Right cardiac atrium (tissue), 5 donors: Measurements from ENCODE around the gene HRG. TPM values are rescaled to one million over a fixed set of nuclear protein-coding genes. Genes with fewer than 3 reads are reported as not detected.
"Not testable (repeated sequence)": the region's sequence is repeated elsewhere in the genome, so short reads cannot be mapped to it uniquely, and the experiment has no call there.

Experiments used
- ATAC-seq, 2 donors: fragments of 200-7000 bp; cut with Tn5 transposase; one replicate each; pipeline versions ENCODE4 v1.8.0 to v1.9.1; 2020; ENCODE audit warnings: moderate library complexity in 2 of 2, mild to moderate bottlenecking in 1 of 2
- DNase-seq, 3 donors: peaks; one replicate each; pipeline ENCODE4 v3.0.0-alpha.2; 2020
- H3K27ac ChIP-seq: one replicate; pipeline ENCODE4 v1.5.1; 2013; ENCODE audit warnings: mild to moderate bottlenecking, low read length, control low read depth, moderate library complexity
- H3K27me3 ChIP-seq: one replicate; pipeline ENCODE4 v1.6.1; 2013; ENCODE audit not compliant: control insufficient read depth, insufficient read depth
- H3K4me1 ChIP-seq: one replicate; pipeline ENCODE4 v1.6.1; 2013; ENCODE audit warnings: low read length; ENCODE audit not compliant: control insufficient read depth, insufficient read depth
- H3K4me3 ChIP-seq: one replicate; pipeline ENCODE4 v1.5.1; 2013; ENCODE audit warnings: low read length, control low read depth
- H3K9me3 ChIP-seq: one replicate; pipeline ENCODE4 v1.6.1; 2013; ENCODE audit warnings: low read length; ENCODE audit not compliant: control insufficient read depth
- WGBS: extraction: QIAGEN DNeasy Blood & Tissue Kit; methylation state at CpG from one replicate; pipeline ENCODE4 v1.1.7; 2013; 5-methylcytosine and 5-hydroxymethylcytosine counted together
- intact Hi-C, 4 donors: fragments of 100-400 bp; cut with DNase I; formaldehyde crosslinking; loops; one replicate each; pipeline versions ENCODE4 v1.11.0 to v1.14.0; 2022 to 2023
- polyA plus RNA-seq: library from polyadenylated mRNA; stranded (reverse); fragments of 200-250 nt; gene quantifications from one replicate; pipeline ENCODE4 v1.2.3, GENCODE V29; 2013
- total RNA-seq, 4 donors: library from RNA; stranded (reverse); fragmentation: NEBNext Ultra II Directional; extraction: Animal tissue kit (Norgen Biotek cat#: 25700); gene quantifications; one replicate each; pipeline ENCODE4 v1.2.1, GENCODE V29; 2021
- donor health status: healthy with polysubstance abuse.
- donor health status: DM: no; HTN: yes; CAD: no.
- donor health status: DM: no; HTN: no; CAD: no.
- donor health status: DM: no; HTN: yes; CAD: no; lungs with severe emphysema.
- donor health status: DM: yes; HTN: yes; CAD: no.

Gene HRG
- total and polyA plus RNA-seq, 5 donors: 0.22 TPM; not detected in 4

DNA sequence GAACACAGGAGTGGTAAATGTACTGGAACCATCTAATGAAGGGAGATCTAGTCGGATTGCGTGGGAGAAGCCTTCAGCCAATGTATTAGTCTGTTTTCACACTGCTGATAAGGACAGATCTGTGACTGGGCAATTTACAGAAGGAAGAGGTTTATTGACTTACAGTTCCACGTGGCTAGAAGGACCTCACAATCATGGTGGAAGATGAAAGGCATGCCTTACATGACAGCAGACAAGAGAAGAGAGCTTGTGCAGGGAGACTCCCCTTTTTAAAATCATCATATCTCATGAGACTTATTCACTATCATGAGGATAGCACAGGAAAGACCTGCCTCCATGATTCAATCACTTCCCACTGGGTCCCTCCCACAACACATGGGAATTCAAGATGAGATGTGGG lies 17.0 kb downstream of the HRG start:
- 58% methylated on average over 3 of the region's 3 CpGs for WGBS
- H3K27ac ChIP-seq: no peak overlapping the region
- ATAC-seq (no peak), DNase-seq (no peak)
- intact Hi-C loops: no loop called here
- no peaks in the 10 kb centered on the region for H3K9me3 ChIP-seq
- no peak overlapping the region for H3K4me3 ChIP-seq
- H3K4me1 ChIP-seq: no peaks in the 10 kb centered on the region
- H3K27me3 ChIP-seq: no peaks in the 10 kb centered on the region

DNA sequence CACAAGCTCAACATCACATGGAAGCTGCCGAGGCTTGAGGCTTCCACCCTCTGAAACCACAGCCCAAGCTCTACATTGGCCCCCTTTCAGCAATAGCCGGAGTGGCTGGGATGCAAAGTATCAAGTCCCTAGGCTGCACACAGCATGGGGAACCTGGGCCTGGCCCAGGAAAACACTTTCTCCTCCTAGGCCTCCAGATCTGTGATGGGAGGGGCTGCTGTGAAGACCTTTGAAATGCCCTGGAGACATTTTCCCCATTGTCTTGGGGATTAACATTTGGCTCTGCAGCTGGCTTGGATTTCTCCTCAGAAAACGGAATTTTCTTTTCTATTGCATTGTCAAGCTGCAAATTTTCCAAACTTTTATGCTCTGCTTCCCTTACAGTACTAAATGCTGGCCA lies 18.2 kb downstream of the HRG start:
- Histone ChIP-seq H3K4me1 (no peaks in the 10 kb centered on the region), H3K4me3 (no peak overlapping the region), H3K27ac (no peak overlapping the region), H3K27me3 (no peaks in the 10 kb centered on the region), H3K9me3 (no peaks in the 10 kb centered on the region)
- intact Hi-C loops: no loop called here
- ATAC-seq: no peak
- DNase-seq: no peak
- 71% methylated on average over 3 of the region's 3 CpGs for WGBS

GRCh38 chr3:186686475-186686874 lies 20.7 kb downstream of the HRG start:
- 50% methylated on average over 2 of the region's 2 CpGs for WGBS
- intact Hi-C loops, H3K4me3 ChIP-seq, H3K27me3 ChIP-seq, H3K27ac ChIP-seq, ATAC-seq, H3K9me3 ChIP-seq, DNase-seq, H3K4me1 ChIP-seq: not testable (repeated sequence)

- ATAC-seq (no peak), DNase-seq (no peak)
- 75% methylated on average over 12 of the region's 12 CpGs for whole genome bisulfite sequencing
- Histone ChIP-seq H3K9me3 (no peaks in the 10 kb centered on the region), H3K27ac (no peak overlapping the region), H3K27me3 (no peaks in the 10 kb centered on the region), H3K4me3 (no peak overlapping the region), H3K4me1 (no peaks in the 10 kb centered on the region)
- intact Hi-C loops: no loop called here
These were observed 21.4 kb downstream of the HRG start for GRCh38 chr3:186687120-186687651.

- H3K27me3 ChIP-seq, H3K4me1 ChIP-seq, H3K9me3 ChIP-seq, H3K27ac ChIP-seq, DNase-seq, H3K4me3 ChIP-seq, intact Hi-C loops, ATAC-seq: not testable (repeated sequence)
- 69% methylated on average over 1 of the region's 1 CpG for WGBS
These were observed 24.5 kb downstream of the HRG start for GRCh38 chr3:186690304-186690703.

DNA sequence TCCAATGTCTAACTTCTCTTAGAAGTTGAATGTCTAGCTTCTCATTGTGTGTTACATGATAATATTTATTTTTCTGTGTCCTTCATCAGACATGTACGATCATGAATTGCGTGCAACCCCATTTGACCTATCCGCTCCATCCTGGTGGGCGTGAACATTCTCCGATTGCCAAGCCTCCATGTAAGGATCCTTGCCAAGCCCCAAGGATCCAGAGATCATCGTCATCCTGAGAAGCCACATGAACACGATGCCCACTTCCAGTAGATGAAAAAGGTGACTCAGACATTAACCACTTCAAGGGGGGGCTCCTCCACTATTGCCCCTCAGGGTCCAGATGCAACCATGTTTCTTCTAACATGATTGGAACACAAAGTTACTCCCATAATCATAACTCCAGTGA lies 25.9 kb downstream of the HRG start:
- no peak for DNase-seq
- Histone ChIP-seq H3K27ac (no peak overlapping the region), H3K4me3 (no peak overlapping the region), H3K27me3 (no peaks in the 10 kb centered on the region), H3K4me1 (no peaks in the 10 kb centered on the region), H3K9me3 (no peaks in the 10 kb centered on the region)
- 88% methylated on average over 7 of the region's 7 CpGs for WGBS
- ATAC-seq: no peak
- intact Hi-C loops: no loop called here

DNA sequence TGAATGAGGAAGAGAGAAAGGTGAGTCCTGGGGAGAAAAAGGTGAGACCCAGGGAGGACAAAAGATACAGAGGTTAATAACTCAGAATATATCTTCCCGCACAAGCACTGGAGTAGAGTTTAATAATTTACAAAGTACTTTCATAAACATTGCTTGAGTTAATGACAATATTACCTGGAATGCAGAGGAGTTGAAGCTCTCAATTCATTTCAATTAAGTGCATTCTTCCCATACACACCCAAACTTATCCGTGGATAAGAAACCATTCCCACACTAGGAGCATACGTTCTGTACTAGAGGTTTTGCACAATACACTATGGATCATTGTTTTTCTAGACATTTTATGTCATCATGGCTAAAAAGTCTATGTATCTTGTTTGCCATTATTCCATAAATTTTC lies 28.0 kb downstream of the HRG start:
- no peak overlapping the region for H3K4me3 ChIP-seq
- no peaks in the 10 kb centered on the region for H3K4me1 ChIP-seq
- no peaks in the 10 kb centered on the region for H3K27me3 ChIP-seq
- DNase-seq (no peak), ATAC-seq (no peak)
- WGBS: 86% methylated on average over 3 of the region's 3 CpGs
- H3K27ac ChIP-seq: no peak overlapping the region
- intact Hi-C loops: no loop called here
- H3K9me3 ChIP-seq: no peaks in the 10 kb centered on the region

DNA sequence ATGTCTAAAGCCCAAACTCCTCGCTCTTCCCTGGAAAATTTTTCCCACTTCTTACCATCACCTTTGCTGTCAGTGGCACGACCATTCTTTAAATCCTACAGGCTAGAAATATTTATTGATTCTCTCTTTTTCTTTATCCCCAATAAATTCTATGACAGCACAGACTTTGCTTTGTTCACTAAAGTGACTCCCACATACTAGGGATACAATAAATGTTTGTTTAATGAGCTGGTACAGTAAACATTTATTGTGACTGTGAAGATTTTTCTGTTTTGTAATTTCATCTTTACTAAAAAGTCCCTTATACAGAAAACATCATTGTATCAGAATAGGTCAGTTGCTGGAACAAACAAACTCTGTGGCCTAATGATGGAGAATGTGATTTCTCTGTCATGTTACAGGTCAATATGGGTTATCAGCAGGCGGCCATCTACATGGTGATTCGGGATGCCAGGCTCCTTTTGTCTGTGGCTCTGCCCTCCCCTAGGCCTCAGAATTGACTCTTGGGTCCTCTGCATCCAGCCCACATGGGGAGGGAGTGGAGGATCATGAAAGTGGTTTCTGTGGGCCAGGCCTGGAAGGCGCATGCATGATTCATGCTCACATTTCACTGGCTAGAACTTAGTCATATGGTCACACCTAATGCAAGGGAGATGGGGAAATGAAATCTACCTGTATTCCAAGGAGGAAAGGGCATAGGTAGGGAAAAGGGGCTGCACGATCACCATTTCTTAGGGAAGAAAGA lies 28.6 kb downstream of the HRG start:
- intact Hi-C loops: no loop called here
- Histone ChIP-seq H3K4me3 (no peak overlapping the region), H3K27me3 (no peaks in the 10 kb centered on the region), H3K4me1 (no peaks in the 10 kb centered on the region), H3K27ac (no peak overlapping the region), H3K9me3 (no peaks in the 10 kb centered on the region)
- ATAC-seq (no peak), DNase-seq (no peak)
- 84% methylated on average over 6 of the region's 6 CpGs for WGBS

GRCh38 chr3:186696522-186696921 lies 30.7 kb downstream of the HRG start:
- no peak for ATAC-seq
- Histone ChIP-seq H3K27me3 (no peaks in the 10 kb centered on the region), H3K27ac (no peak overlapping the region), H3K9me3 (no peaks in the 10 kb centered on the region), H3K4me1 (no peaks in the 10 kb centered on the region), H3K4me3 (no peak overlapping the region)
- WGBS: 85% methylated on average over 2 of the region's 2 CpGs
- intact Hi-C loops: no loop called here
- no peak for DNase-seq

GRCh38 chr3:186697510-186697909 lies 31.7 kb downstream of the HRG start:
- intact Hi-C loops: no loop called here
- Histone ChIP-seq H3K4me3 (no peak overlapping the region), H3K27me3 (no peaks in the 10 kb centered on the region), H3K27ac (no peak overlapping the region), H3K4me1 (no peaks in the 10 kb centered on the region), H3K9me3 (no peaks in the 10 kb centered on the region)
- ATAC-seq: peak; percentile 84 to 89
- peak in 1 of 3 donors; percentile 28 for DNase-seq
- WGBS: 48% methylated on average over 4 of the region's 4 CpGs

DNA sequence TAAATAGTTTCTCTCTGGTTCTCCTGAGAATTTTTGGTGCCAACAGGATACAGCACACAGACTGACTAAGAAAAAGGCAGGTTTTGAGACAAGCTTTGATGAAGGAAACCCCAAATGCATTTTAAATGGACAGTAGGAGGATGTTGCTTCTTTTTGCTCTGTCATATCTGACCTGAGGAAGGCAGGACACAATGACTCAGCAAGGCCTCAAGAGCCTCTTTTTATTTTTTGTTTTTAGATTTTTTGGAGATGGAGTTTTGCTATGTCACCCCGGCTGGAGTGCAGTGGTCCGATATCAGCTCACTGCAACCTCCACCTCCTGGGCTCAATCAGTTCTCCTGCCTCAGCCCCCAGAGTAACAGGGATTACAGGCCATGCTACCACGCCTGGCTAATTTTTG lies 34.5 kb downstream of the HRG start:
- H3K27ac ChIP-seq: no peak overlapping the region
- no peak for DNase-seq
- no peaks in the 10 kb centered on the region for H3K9me3 ChIP-seq
- H3K4me3 ChIP-seq: no peak overlapping the region
- no peaks in the 10 kb centered on the region for H3K4me1 ChIP-seq
- no peak for ATAC-seq
- H3K27me3 ChIP-seq: no peaks in the 10 kb centered on the region
- 82% methylated on average over 3 of the region's 3 CpGs for WGBS
- intact Hi-C loops: no loop called here

- H3K4me1 ChIP-seq, ATAC-seq, H3K27ac ChIP-seq, intact Hi-C loops, H3K4me3 ChIP-seq, H3K9me3 ChIP-seq, H3K27me3 ChIP-seq, DNase-seq: not testable (repeated sequence)
These were observed 36.6 kb downstream of the HRG start for GRCh38 chr3:186702451-186702850.
